T-helper 1 cell treated with Interleukin-12 subunit alpha and Interleukin-12 subunit beta and Interleukin-4 antibody, amounts not matched to agents 30 ng/mL and 1 ng/mL, for 36 hours (primary cell): ENCODE results near the gene ELAVL2. TPM values are rescaled to one million over a fixed set of nuclear protein-coding genes. Genes with fewer than 3 reads are reported as not detected.
"Not testable (repeated sequence)": the region's sequence is repeated elsewhere in the genome, so short reads cannot be mapped to it uniquely, and the experiment has no call there.

Source experiments
- intact Hi-C: fragments of 100-400 bp; cut with micrococcal nuclease; formaldehyde crosslinking; loops from one replicate; pipeline ENCODE4 v1.15.1; 2024
- total RNA-seq: library from RNA; stranded (reverse); gene quantifications from 2 replicates; pipeline ENCODE4 v1.2.3, GENCODE V29; 2022

Gene ELAVL2
- total RNA-seq, 1 donor from 2014 or later = not detected

DNA sequence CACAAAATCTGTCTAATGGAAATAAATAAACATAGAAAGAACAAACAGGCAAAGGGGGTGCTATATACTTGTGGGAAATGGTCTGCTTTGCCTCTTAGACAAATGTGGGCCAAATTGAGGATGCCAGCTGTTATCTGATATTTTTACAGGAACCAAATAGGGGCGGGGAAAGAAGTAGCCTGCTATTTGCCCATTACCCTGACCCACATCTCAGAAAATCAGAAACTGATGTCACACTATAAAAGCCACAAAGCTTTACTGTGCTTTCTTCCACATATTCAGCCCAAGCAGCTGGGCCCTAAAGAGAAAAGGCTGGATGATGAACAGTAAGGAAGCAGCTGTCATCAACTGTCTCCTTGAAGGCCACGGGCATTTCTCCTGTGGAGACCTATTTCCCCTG, 97.3 kb downstream of the ELAVL2 start:
- intact Hi-C loops = no loop called here

DNA sequence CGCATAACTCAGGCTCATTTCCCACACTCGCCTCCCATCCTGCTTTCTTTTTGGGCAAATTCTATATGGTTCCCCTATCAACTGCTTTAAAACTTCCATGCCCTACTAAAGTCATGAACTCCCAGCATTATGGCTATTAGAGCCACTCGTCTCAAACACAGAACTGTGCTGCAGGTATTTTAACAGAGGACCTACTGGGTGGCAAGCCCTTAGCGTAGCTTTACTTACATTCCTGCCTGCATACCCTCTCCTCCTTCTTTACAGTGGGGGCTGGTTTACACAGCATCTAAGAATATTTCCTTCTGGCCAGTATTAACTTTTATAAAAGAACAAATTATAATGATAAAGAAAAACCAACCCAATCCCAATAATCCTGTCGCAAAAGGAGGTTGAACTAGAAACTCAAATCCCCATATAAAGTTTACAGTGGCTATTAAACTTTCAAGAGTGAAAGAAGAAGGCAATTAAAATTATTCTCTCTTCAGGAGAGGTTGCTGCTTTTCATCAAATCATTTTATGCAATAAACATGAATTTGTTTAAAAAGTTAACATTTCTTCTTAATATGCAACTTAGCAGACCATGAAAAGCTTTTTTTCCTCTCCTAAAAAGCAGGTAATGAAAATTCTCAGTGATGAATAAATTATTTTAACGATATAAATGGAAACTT, 100.6 kb downstream of the ELAVL2 start:
- intact Hi-C loops = no loop called here

DNA sequence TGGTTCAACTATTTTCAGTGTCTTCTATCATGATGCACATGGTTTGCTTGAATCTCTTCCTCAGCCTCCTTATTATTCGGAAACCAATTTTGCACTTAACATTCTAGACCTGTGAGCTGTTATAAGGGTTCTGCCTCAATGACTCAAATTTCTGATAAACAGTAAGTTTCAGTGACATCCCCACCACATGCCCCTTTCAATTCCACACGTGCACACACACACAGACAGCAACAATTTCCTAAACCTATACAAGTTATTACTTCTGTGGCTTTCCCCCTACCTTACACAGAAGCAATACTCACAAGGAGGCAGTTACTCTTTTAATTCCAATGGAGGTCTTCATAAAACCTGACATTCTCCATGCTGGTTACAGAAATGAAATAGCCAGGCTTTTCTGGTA, 102.4 kb downstream of the ELAVL2 start:
- intact Hi-C loops = no loop called here

DNA sequence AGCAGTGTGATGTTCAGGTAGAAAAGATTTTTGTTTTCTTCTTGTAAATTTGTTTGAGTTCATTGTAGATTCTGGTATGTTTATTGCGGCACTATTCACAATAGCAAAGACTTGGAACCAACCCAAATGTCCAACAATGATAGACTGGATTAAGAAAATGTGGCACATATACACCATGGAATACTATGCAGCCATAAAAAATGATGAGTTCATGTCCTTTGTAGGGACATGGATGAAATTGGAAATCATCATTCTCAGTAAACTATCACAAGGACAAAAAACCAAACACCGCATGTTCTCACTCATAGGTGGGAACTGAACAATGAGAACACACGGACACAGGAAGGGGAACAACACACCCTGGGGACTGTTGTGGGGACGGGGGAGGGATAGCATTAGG, 103.0 kb downstream of the ELAVL2 start:
- intact Hi-C loops = not testable (repeated sequence)

DNA sequence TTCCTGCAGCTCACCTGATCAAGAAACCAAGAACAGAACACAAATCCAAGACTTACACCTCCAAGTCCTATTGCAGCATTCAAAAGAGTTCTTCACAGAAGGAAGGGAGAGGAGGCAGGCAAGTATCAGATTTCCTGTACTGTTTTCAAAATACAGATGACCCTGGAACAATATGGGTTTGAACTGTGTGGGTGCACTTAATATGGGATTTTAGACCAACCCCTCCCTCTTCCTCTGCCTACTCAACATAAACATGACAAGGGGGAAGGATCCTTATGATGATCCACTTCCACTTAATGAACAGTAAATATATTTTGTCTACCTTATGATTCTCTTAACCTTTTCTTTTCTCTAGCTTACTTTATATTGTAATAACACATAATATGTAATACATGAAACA, 104.6 kb downstream of the ELAVL2 start:
- intact Hi-C loops = no loop called here

DNA sequence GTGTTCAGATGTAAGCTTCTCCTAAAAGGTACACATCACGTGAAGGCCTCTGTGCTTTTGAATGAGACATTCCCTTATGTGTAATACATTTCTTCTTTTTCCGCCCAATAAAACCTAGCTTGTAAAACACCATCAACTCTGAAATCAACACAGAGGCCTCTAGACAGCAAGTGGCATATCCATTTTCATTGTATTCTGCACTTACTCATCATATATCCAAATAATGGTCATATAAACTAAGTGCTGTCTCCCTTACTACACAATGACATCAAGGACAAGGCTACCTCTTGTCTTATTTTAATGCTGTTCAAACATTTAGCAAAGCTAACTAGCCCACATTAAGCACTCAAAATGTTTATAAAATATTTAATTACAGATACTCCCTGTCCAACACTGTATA, 108.5 kb downstream of the ELAVL2 start:
- intact Hi-C loops = no loop called here

DNA sequence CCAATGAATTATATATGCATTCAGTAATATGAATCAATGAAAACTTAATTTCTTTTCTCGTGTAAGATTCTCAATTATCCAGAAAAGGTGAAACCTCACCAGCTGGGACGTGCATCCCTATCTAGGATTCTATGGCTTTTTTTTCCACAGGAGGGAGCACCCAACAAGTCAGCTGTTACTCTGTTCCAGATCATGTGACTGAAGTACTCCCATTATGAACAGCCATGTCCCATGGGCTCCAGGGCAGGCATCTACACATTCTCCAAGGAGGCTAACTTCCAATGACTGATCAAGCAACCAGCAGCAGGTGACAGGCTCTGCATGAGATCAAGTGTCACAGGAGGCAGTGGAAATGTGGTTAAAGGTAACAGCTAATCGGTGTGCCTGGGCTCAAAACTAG, 118.8 kb downstream of the ELAVL2 start:
- intact Hi-C loops = no loop called here

DNA sequence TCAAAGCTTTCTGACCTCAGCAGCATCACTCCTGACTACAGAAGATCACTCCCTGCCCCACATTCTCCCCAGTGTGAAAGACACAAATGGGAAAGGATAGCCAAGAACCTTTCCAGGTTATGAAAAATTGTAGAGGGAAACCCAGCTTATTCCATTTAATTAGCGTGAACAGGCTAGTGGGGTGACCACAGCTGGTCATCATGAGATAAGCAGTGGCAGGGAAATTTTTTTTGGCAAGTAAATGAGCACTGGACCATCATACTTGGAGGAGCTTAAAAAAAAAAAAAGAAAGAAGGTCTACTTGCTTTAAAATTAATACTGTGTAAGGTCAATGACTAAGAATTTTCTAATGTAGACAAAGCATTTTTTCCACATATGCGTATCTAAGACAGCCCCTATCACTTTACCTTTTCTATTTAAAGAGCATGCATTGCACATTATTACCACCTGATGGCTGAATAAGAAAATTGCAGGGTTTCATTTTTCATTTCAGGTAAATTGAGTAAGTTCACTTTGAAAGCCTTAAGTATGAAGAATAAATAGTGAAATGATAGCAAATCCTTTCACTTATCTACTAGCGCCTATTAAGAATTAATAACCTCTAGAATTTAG, 123.6 kb downstream of the ELAVL2 start:
- intact Hi-C loops = no loop called here

DNA sequence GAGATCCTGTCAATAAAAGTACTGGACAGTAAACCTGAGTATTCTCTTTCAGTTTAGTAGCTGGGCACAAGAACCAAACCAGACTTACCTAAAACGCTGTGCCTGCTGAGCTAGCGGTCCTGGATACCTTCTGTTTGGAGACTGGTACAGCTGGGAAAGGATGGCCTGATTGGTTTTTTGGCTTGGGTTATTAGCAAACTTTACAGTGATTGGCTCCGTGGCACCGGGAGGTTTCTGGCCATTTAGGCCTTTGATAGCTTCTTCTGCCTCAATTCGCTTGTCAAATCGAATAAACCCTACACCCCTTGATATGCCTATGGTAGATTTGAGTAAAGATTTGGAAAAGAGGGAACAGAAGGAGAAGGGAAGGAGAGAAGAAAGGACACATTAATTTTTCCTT, 124.7 kb downstream of the ELAVL2 start:
- intact Hi-C loops = no loop called here

DNA sequence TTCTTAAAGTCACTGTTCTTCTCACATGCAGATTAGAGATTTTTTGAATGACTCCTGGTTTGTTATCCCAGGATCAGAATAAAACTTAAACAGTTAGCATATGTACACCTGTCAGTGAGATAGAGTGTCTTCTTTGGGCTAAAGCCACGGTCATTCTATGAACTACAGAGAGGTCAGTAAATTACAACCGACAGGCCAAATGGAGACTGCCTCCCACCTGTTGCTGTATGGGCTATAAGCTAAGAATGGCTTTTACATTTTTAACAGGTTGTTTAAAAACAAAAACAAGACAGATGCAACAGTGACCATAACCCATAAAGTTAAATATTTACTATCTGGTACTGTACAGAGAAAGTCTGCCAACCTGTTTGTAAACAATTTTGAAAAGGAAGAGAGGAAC, 125.7 kb downstream of the ELAVL2 start:
- intact Hi-C loops = no loop called here

DNA sequence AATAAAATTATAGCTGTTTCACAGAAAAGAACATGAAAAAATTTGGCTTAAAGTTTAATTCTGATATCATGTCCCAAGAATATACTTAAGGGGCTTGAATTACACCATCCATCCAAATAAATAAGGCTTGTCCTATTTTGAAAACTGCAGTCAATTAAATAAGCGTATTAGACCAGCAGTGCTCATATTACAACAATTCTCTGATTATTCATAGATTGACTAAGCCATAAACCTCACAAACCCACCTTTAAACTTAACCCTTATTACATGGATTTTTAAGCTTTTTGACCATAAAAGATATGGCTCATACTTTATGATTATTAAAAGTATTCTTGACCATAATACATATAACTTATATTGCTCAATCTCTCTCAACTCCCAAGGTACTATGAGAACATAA, 127.9 kb downstream of the ELAVL2 start:
- intact Hi-C loops = no loop called here

DNA sequence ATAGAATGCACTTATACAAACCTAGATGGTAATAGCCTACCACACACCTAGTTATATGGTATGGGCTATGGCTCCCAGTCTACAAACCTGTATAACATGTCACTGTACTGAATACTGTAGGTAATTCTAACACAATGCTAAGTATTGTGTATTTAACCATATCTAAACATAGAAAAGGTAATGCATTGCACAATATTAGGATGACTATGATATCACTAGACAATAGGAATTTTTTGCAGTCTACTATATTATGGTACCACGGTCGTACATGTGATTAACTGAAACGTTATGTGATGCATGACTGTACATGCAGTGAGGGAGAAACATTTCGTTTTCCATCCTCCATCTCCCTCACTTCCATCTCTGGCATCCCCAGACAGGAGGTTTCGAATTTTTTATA, 130.5 kb downstream of the ELAVL2 start:
- intact Hi-C loops = no loop called here

DNA sequence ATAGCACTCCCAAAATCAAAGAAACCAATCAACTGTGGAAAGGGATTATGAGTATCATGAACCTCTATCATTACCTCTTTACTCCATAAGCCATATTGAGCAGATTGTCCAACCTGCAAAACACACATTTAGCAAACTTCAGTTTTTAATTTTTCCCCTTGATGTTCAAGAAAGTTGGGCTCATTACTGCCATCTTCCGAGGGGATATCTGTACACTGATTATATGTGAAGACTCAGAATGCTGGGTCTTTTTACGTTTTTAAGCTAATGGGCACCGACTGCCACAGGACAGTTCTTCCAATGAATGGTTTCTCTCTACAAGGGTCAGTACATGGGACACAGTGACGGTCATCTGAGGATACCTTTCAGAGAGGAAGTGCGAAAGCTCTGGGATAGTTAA, 132.7 kb downstream of the ELAVL2 start:
- intact Hi-C loops = no loop called here

DNA sequence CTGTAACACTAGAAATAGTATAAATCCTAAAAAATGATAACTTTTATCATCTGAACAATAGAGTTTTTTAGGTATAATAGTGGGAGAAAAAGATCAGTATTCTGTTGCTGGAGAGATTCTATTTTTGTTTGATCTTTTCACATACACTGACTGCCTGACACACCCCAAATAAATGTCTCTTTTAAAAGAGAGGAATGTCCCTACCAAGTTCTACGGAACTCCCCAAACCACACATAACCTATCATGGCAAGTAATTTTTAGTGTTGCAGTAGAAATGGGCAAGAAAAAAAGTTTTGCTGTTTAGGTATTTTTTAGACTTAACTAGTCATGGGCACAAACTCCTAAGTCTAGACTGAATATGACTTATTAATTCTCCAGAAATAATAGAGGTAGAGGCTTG, 139.1 kb downstream of the ELAVL2 start:
- intact Hi-C loops = no loop called here

DNA sequence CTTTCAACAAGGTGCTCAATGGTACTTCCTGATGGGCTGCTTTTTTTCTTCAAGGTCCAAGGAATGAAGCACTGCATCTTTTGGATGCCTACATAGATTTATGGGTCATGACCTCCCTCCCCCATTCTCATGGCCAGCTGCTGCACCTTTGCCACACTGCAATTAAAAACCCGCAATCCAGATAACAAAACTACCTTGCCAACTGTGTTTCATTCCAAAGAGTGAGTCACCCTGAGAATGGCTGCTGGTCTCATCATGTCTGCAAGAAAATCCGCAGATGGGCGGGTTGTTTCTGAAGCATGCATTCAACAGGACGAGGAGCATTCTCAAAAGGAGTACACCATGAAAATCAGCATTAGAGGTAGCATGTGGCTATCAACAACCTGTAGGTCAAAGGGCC, 139.8 kb downstream of the ELAVL2 start:
- intact Hi-C loops = no loop called here

DNA sequence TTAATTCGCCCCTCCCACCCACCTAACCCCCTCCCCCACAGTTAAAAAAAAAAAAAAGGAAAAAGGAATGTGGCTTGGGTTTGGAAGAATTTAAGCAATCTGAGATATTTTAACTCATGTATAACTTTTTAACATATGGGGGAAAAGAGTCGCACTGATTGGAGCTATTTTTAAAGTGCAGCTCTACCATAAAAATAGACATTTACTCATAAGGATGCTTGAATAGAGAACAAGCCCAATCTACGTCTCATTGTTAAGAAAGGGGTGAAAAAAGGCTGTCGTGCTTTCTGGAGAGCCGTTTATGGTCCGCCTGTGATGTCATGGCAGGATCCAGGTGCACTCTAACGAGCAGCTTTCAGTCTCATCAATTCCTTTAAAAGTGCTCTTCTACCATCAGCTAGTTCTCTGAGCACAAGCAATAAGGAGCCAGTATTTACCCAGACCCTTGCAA, 142.4 kb downstream of the ELAVL2 start:
- intact Hi-C loops = no loop called here

DNA sequence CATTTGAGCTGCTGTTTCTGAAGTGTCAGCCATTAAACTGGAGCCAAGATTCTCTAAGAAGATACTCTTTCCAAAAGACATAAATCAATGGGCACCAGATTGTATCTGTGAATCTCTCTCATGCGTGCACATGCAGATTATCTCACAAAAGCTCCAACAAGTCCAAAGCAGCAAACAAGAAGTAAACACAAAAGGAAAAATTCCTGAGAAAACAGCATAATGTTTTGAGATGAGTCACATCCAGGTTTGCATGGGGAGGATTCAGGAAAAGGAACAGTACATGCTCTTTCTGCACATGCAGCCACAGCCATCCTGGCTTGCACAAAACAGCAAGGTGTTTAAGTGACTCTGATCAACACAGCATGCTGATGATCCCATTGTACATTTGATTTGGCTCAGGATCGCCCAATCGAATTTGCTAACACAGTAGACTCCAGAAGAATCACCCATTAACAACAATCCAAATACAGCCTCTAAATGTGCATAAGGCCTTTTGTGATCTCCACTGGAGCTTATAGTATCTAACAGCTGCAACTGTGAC, 143.1 kb downstream of the ELAVL2 start:
- intact Hi-C loops = no loop called here

DNA sequence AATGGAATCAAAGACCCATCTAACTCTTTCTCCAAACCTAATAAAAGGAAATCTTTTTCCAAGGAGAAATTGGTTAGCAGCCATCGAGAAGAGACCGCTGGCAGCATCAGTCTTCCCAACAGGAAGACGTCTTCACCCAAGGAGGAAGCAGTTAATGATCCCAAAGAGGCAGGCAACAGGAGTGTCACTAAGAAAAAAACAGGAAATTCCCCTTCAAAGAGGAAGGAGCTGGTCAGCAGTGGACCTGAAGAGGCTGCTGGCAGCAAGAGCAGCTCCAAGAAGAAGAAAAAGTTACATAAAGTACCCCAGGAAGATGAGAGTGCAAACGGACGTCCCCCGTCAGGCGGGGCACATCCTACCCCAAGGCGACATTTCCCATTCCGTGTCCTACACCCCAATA, 143.7 kb downstream of the ELAVL2 start:
- intact Hi-C loops = no loop called here

DNA sequence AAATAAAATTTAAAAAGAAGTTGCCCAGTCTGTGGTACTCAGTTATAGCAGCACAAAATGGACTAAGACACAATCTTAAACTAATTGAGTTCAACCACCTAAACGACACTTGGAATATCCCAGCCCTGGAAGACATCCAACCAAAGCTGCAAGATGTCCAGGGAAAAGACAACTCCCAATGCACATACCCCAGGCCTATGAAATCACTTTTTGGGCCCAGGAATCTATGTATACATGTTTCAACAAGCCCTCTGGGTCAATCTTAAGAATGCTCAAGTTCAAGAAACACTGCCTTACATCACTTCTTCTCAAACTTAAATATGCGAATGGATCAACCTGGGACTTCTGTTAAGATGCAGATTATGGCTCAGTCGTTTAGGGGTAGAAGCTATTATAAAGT, 148.6 kb downstream of the ELAVL2 start:
- intact Hi-C loops = no loop called here

DNA sequence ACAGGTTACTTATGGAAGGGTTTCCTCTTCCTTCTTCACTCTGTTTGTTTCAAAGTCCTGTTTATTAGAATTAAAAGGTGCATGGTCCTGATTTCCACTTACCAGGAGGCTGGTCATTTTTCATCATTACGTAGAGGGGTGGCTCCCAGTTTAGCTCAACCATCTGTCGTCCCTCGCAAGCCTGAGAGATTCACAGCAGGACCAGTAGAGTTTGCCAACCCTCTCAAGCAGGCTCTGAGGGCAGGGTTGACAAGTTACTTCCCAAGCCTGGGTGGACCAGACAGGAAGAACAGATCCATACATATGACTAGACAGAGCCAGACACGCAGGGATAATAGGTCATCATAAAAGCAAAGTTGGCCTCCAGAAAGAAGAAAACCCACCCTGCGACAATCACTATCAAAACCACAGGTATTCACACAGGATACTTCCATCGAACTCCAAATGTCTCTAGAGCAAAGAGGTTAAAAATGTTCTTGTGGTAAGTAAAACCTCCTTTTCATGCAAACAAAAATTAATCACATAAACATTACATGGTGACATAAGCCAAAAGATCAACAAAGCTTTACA, 151.9 kb downstream of the ELAVL2 start:
- intact Hi-C loops = no loop called here

DNA sequence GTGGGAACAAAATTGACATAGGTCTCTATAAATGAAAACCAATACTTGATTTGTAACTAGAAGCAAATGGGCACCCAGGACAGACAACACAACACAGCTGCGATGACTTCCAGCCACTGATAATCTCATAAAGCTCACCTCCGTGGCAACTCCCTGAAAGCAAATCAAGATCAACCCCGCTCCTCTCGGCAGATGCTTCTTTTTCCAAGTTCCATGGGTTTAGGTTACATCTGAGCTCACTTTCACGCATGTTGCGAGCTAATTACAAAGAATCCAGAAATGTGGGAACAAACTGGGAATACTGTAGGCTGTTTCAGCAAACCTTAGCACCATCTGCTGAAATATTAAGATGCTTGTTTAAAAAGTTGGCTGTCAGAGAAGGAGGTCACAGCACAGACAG, 153.9 kb downstream of the ELAVL2 start:
- intact Hi-C loops = no loop called here

DNA sequence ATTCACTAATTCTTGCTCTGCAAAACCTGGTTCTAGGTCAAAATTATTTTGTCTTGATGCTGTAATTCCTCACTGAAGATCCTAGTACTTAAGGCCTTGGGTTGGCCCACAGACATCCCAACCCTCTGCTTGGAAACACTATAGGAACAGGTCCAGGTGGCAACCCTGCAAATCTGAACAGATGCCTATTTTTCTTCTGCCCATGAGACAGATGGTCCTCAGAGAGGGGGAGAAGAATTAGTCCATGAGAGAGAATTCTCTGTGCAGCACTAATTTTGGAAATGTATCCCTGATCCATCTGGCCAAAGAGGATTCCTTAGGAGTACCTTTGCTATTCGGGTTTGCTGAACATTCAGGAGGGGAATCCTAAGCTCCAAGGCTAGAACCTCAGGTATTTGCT, 156.3 kb downstream of the ELAVL2 start:
- intact Hi-C loops = no loop called here

DNA sequence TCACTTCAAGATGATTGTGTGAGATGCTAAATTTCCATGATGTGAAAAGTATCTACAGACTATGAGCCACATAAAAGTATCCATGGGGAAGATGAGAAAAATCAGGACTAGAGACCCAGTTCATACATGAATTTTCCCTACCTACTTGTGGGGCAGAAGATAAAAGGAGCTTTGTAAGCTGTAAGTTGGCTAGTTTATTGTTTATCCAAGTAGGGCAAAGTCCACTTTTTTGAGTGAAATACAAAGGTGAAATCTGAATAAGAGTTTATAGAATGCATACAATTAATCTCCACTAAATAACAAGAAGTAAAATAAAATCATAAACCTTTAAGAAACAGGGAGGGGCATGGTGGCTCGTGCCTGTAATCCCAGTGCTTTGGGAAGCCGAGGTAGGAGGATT, 160.4 kb downstream of the ELAVL2 start:
- intact Hi-C loops = no loop called here
